Smooth muscle cell of bladder (primary cell): Measurements from ENCODE around the gene FBXO42. TPM values are rescaled to one million over a fixed set of nuclear protein-coding genes. Genes with fewer than 3 reads are reported as not detected.

Experiments used
- total RNA-seq: library from RNA; depleted of rRNA; stranded (reverse); fragments of >200 nt; gene quantifications from 2 replicates; pipeline ENCODE4 v1.2.3, GENCODE V29; 2014

Gene FBXO42
- 7.1 and 11.9 TPM in 2 replicates for total RNA-seq

DNA sequence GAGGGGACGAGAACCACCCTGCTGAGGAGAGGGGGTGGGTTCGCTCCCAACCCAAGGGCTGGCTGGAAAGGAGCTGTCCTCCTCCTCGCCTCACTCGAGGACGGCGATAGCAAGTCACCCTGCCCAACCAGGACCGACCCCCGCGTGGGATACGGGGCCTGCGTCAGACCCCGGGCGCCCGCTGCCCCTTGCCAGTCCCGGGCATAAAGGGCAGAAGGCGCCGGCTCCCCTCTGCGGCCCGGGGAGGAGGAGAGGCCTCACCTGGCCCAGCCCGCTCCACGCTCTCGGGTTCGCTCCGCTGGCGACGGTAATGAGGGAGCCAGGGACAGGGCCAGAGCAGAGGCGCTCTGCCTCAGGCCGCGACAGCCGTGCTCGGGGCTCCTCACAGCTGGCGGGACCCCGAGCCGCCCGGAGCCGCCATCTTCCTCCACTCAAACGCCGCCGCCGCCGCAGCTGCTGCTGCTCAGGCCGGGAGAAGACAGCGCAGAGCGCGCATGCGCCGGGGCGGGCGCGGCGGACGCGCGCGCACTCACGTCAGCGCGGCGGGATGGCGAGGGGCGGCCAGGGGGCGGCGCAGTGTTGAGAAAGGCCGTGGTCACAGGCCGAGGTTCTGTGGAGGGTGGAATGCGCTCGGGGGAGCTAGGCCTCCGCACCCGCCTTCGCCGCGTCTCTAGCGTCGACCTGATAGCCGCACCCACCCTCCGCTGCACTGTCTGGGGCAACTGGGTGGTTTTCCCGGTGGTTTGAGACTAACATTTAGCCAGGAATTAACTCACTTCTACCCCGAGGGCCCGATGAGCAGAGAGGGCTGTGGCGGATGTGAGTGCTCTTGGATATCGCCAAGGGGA is at the start of gene FBXO42:
FBXO42 (minus strand) TSS at position 487 of the 848 bp plus-strand sequence. CDS start 37,062 bp downstream, outside the sequence.

DNA sequence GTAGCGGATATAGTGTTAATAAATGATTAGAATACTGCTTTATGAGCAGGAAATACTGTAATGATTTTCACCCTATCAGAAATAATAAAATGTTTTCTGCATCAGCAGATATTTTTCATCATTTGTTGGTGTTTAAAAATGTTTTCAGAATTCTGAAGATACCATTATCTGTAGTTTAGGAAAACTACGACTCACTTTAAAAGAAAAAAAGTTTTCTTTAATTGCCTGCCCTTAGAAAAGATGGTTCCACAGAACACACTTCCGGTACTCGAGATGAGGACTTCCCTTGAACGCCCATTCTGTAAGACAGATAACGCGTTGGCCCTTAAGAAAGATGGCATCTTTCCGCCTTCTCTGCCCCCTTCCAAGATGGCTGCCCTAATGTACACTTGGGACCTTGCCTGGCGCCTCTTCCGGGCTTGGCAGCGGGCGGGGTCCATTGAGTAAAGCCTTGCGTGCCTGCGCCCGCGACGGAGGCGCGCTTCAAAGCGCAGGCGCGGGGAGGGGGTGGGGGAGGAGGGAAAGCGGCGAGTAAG is 14.5 kb upstream of the FBXO42 start, which contains the start of gene SZRD1:
SZRD1 (plus strand) TSS at position 521 of the 536 bp plus-strand sequence. CDS start 16 bp downstream, outside the sequence.

DNA sequence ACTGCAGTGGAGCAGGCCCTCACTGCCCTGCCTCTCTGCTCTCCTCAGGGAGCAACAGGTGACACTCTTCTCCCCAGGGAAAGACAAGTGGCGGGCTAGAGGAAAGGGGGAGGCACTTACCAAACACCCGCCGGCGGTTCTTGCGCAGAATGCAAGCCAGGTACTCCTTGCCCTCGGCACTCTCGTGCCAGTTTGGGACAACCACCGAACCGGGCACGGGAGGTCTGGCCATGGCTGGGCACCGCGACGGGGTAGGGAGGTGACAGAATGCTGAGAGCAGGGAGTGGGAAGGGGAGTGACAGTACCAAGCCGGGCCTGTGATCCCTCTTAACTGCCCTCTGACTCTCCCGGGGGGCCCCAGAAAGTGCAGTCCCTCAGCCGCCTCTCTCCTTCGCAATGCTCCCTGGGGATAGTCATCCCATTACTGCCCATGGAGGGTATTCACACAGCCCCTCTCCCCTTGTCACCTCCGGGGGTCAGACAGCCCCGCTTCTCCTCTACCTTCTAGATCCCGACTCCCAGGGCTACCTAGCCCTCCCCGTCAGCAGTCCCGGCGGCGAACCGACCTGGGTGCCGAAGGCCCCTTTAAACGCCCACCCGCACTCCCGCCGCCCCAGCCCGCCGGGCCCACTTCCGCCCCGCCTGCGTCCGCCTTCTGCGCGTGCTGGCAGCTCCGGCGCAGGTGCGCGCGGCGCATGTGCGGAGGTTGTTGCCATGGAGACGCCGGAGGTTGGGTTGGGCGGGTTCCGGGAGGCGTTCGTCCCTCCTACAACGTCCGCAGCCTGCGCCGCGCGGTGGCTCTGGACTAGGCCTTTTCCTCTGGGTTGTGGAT is 115.6 kb downstream of the FBXO42 start, which contains the start of gene CPLANE2:
CPLANE2 (minus strand) TSS at position 673 of the 832 bp plus-strand sequence; CDS start at position 232, 441 bp downstream.

DNA sequence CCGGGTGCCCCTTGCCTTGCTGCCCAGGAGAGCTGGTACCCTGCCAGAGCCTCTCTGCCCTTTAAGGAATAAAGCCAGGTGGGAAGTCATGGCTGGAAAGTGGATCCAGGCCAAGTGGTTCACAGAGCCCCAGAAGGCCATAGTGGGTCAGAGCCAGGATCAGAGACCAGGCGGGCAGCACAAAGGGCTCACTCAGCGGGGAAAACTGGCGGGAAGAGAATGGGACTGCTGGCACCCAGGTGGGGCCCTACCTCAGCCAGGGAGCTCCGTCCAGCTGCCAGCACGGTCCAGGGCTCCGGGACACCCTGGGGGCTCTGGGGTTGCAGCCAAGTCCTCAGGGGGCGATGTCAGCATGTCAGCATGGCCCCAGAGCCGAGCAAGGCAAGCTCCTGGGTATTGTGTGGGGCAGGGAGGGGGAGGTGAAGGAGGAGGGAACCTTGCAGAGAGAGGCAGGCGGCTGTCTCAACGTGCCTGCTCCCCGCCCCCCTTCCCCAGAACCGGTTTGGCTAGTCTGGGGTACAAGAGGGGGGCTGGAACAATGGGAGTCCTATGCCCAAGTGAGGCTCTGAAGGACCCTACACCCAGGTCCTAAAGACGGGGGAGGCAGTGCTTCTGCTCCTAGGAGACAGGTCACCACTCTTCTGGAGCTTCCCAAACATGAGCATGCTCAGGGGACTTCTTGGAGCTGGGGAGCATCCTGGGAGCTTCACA is 139.9 kb downstream of the FBXO42 start, which contains the start of gene ARHGEF19:
ARHGEF19 (minus strand) TSS at position 402 of the 711 bp plus-strand sequence. CDS start 3,598 bp downstream, outside the sequence.

Other genes with a start within 250 kb of the FBXO42 start
- 7.0 and 11.7 TPM in 2 replicates for gene EPHA2, start 196.4 kb downstream of the FBXO42 start, total RNA-seq
- gene ARHGEF19, start 139.8 kb downstream of the FBXO42 start, total RNA-seq = 3.7 and 5.5 TPM in 2 replicates
- 11.5 and 14.0 TPM in 2 replicates for gene CPLANE2, start 115.3 kb downstream of the FBXO42 start, total RNA-seq
- gene SZRD1, start 14.8 kb upstream of the FBXO42 start, total RNA-seq = 13.4 and 21.3 TPM in 2 replicates
- not detected in 2 replicates for gene SPATA21, start 84.9 kb upstream of the FBXO42 start, total RNA-seq
- gene NECAP2, start 88.2 kb upstream of the FBXO42 start, total RNA-seq = 65.0 and 76.4 TPM in 2 replicates
- 3,030 and 4,050 TPM in 2 replicates for gene RNU1-1, start 161.8 kb upstream of the FBXO42 start, total RNA-seq